Cardiac fibroblast (primary cell): ENCODE data around the gene KIF21B.

Experiments
- DNase-seq, 2 donors: peaks; one replicate each; pipeline versions ENCODE4 v3.0.0 to v3.0.0-alpha.2; 2010; ENCODE audit warnings: low read depth in 2 of 2
- H3K4me3 ChIP-seq, 2 donors: replicated peaks in 1 of 2; 1 replicate in 1 of 2; 2 replicates in 1 of 2; pipeline ENCODE4 v1.5.1; 2011; ENCODE audit warnings: low read depth in 2 of 2, low read length in 2 of 2, mild to moderate bottlenecking in 2 of 2, moderate library complexity in 1 of 2
- CTCF ChIP-seq: IDR thresholded peaks from one replicate; pipeline ENCODE4 v1.5.1; 2011; ENCODE audit warnings: low read depth, mild to moderate bottlenecking, low read length, inconsistent platforms

The KIF21B gene

GRCh38 chr1:201065686-201066085 is 42.2 kb upstream of the KIF21B start:
- no peak for TF ChIP-seq CTCF
- H3K4me3 ChIP-seq, result no peak overlapping the region
- DNase-seq, result no peak

- no peak for DNase-seq
- no peak overlapping the region for H3K4me3 ChIP-seq
- no peak for TF ChIP-seq CTCF
These were observed 41.3 kb upstream of the KIF21B start for GRCh38 chr1:201064806-201065205.

GRCh38 chr1:201063145-201063544 is 39.6 kb upstream of the KIF21B start:
- TF ChIP-seq CTCF, result no peak
- no peak for DNase-seq
- no peak overlapping the region for H3K4me3 ChIP-seq

GRCh38 chr1:201062511-201063091 is 39.1 kb upstream of the KIF21B start:
- no peak for DNase-seq
- no peak for TF ChIP-seq CTCF
- H3K4me3 ChIP-seq, result no peak overlapping the region

- no peak overlapping the region for H3K4me3 ChIP-seq
- DNase-seq, result no peak
- no peak for TF ChIP-seq CTCF
These were observed 38.4 kb upstream of the KIF21B start for GRCh38 chr1:201061886-201062285.

GRCh38 chr1:201061049-201061448 is 37.5 kb upstream of the KIF21B start:
- no peak overlapping the region for H3K4me3 ChIP-seq
- TF ChIP-seq CTCF, result no peak
- DNase-seq, result no peak

- DNase-seq, result no peak
- TF ChIP-seq CTCF, result no peak
- no peak overlapping the region for H3K4me3 ChIP-seq
These were observed 37.1 kb upstream of the KIF21B start for GRCh38 chr1:201060586-201060985.
